CD8-positive, alpha-beta memory T cell (primary cell): ENCODE measurements around the gene EXD1. TPM values are rescaled to one million over a fixed set of nuclear protein-coding genes. Genes with fewer than 3 reads are reported as not detected.

Experiments
- CTCF ChIA-PET: fragments of 350-600 bp; sonication (Branson Sonifier 250); formaldehyde crosslinking; loops from one replicate; lab custom pipeline; 2021; ENCODE audit warnings: antibody characterized with exemption; lab: Charles Lee
- POLR2A ChIA-PET: fragments of 350-600 bp; sonication (Branson Sonifier 250); formaldehyde crosslinking; loops from one replicate; lab custom pipeline; 2021; ENCODE audit warnings: antibody characterized with exemption; lab: Charles Lee
- DNase-seq, 5 donors: peaks; one replicate each; pipeline versions ENCODE4 v3.0.0 to v3.0.0-alpha.2; 2020 to 2022; ENCODE audit warnings: mixed read lengths in 1 of 5
- H3K27ac ChIP-seq: one replicate; pipeline ENCODE4 v1.7.0; 2013; ENCODE audit warnings: low read depth, mild to moderate bottlenecking, low read length, moderate library complexity
- H3K27me3 ChIP-seq: 2 replicates; pipeline ENCODE4 v1.7.0; 2013; ENCODE audit warnings: low read length, mild to moderate bottlenecking; ENCODE audit not compliant: insufficient read depth, poor library complexity, severe bottlenecking
- H3K36me3 ChIP-seq: 2 replicates; pipeline ENCODE4 v1.7.0; 2013; ENCODE audit warnings: mild to moderate bottlenecking, low read length, moderate library complexity; ENCODE audit not compliant: insufficient read depth
- H3K4me1 ChIP-seq: 2 replicates; pipeline ENCODE4 v1.7.0; 2013; ENCODE audit warnings: mild to moderate bottlenecking, low read length, moderate library complexity; ENCODE audit not compliant: insufficient read depth
- H3K4me3 ChIP-seq: 2 replicates; pipeline ENCODE4 v1.7.0; 2013; ENCODE audit warnings: mild to moderate bottlenecking, low read length
- H3K9me3 ChIP-seq: 2 replicates; pipeline ENCODE4 v1.7.0; 2013; ENCODE audit warnings: mild to moderate bottlenecking, low read length
- H3K27ac Mint-ChIP-seq, 8 donors: one replicate each; pipeline ENCODE4 v1.8.0; 2020 to 2021; ENCODE audit warnings: mixed read lengths in 8 of 8, mild to moderate bottlenecking in 6 of 8, inconsistent platforms in 3 of 8, moderate library complexity in 3 of 8
- H3K27me3 Mint-ChIP-seq, 2 donors: one replicate each; pipeline ENCODE4 v1.8.0; 2020 to 2021; ENCODE audit warnings: mixed read lengths in 2 of 2, mild to moderate bottlenecking in 1 of 2, moderate library complexity in 1 of 2
- H3K36me3 Mint-ChIP-seq, 3 donors: one replicate each; pipeline ENCODE4 v1.8.0; 2020 to 2021; ENCODE audit warnings: mixed read lengths in 3 of 3, inconsistent platforms in 1 of 3, mild to moderate bottlenecking in 1 of 3
- H3K4me1 Mint-ChIP-seq, 3 donors: one replicate each; pipeline ENCODE4 v1.8.0; 2020 to 2021; ENCODE audit warnings: mixed read lengths in 3 of 3, inconsistent platforms in 1 of 3, mild to moderate bottlenecking in 1 of 3
- H3K4me3 Mint-ChIP-seq, 7 donors: one replicate each; pipeline ENCODE4 v1.8.0; 2020 to 2021; ENCODE audit warnings: mixed read lengths in 7 of 7, mild to moderate bottlenecking in 6 of 7, moderate library complexity in 4 of 7, inconsistent platforms in 2 of 7
- H3K9me3 Mint-ChIP-seq, 5 donors: one replicate each; pipeline ENCODE4 v1.8.0; 2020 to 2022; ENCODE audit warnings: mixed read lengths in 5 of 5, mild to moderate bottlenecking in 3 of 5, moderate library complexity in 2 of 5, inconsistent platforms in 1 of 5
- polyA plus RNA-seq: library from polyadenylated mRNA; unstranded; fragments of 300-500 nt; fragmentation: Illumina TruSeq; gene quantifications from one replicate; pipeline ENCODE4 v1.2.3, GENCODE V29; 2021
- total RNA-seq, 2 experiments: library from RNA; stranded (reverse); gene quantifications; one replicate each; pipeline ENCODE4 v1.2.3, GENCODE V29; 2021

EXD1 gene
- total and polyA plus RNA-seq, 3 experiments from 2014 or later = 0.28 TPM; not detected in 2

DNA sequence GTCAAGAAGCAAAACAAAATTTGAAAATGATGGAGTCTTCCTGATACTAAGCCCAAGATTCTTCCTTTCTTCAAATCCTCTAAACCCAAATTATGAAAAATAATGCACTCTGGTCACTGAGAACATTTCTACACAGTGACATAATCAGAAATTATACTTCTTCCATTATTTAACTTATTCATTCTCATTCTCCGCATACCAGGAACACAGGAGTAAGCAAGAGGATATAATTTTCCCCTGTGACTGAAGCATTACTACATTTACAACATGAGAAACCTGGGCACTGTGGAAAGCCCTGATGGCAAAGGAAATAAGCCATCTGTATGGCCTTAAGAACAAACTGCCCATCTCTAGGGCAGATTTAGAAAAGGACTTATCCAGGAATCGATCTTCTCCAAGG lies 47.0 kb downstream of the EXD1 start:
- Histone ChIP-seq H3K9me3 (no peaks in the 10 kb centered on the region), H3K27me3 (no peaks in the 10 kb centered on the region), H3K4me3 (no peak overlapping the region), H3K4me1 (no peaks in the 10 kb centered on the region), H3K27ac (no peak overlapping the region), H3K36me3 (no peaks in the 10 kb centered on the region)
- Mint-ChIP-seq H3K27ac (peak overlapping the region in 1 of 8 donors; percentile 52), H3K4me3 (no peak overlapping the region), H3K36me3 (no peaks in the 10 kb centered on the region), H3K4me1 (no peaks in the 10 kb centered on the region), H3K9me3 (no peaks in the 10 kb centered on the region), H3K27me3 (peaks cover 0 to 7% of the 10 kb centered on the region in 2 donors)
- ChIA-PET POLR2A (no interaction called here), CTCF (interaction anchor here (0.9 to 3.4 kb wide), 7 partner anchors 11 to 325 kb away, joined by 3 to 73 read pairs (median 4); partner anchors contain the start of gene CHP1)
- DNase-seq = no peak

DNA sequence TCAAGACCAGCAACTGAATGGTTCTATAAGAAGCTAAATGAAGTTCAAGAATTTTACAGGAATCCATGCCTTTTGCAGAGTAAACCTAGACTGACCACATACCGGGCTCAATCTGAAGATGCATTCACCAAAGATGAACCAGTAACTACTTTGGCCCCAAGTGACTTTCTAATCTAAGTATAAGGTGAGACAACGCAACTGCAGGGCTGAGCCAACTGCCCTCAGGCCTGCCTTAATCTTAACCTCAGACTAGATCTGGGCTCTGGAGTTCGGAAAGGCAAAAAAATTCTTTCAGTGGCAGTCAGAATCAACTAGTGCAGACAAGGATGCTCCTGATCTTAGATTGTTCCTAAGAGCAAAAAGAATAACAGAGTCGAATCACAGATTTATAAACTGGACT lies 48.3 kb downstream of the EXD1 start:
- Histone ChIP-seq H3K9me3 (no peaks in the 10 kb centered on the region), H3K4me3 (no peak overlapping the region), H3K36me3 (no peaks in the 10 kb centered on the region), H3K27me3 (no peaks in the 10 kb centered on the region), H3K27ac (no peak overlapping the region), H3K4me1 (no peaks in the 10 kb centered on the region)
- Mint-ChIP-seq H3K4me1 (no peaks in the 10 kb centered on the region), H3K36me3 (no peaks in the 10 kb centered on the region), H3K27ac (no peak overlapping the region), H3K27me3 (peaks cover 0 to 7% of the 10 kb centered on the region in 2 donors), H3K9me3 (no peaks in the 10 kb centered on the region), H3K4me3 (no peak overlapping the region)
- POLR2A ChIA-PET = no interaction called here
- no peak for DNase-seq
- CTCF ChIA-PET = interaction anchor here (1.7 kb wide), 1 partner anchor 324 kb away, joined by 9 read pairs; no protein-coding TSS in a partner anchor

DNA sequence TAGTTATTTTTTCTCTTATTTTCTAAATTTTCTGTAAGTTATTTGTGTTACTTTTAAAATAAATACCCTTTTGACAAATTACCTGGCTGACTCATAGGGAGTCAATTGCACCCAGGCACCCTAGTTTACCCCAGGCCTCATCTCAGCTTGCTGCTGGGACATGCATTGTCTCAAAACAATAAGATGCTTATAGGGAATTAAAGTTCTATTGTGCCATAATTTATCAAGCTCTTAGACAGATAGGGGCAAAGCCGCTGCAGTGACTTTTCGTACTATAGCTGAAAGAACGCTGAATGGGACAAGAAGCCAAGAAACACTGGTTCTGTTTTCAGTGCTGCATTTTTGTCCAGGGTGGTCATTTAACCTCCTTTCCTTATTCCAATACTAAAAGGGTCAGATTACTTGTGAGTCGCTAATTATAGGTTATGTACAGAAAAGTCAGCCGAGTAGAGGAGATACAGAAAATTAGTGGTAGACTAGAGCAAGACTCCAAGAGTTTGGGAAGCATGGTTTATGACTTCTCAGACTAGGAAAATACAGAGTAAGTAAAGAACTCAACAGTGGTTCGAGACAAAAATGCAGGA lies 50.3 kb downstream of the EXD1 start:
- H3K4me1 Mint-ChIP-seq = no peaks in the 10 kb centered on the region
- H3K36me3 ChIP-seq = no peaks in the 10 kb centered on the region
- H3K9me3 ChIP-seq = no peaks in the 10 kb centered on the region
- no peaks in the 10 kb centered on the region for H3K4me1 ChIP-seq
- ChIA-PET CTCF (no interaction called here), POLR2A (no interaction called here)
- H3K27me3 ChIP-seq = no peaks in the 10 kb centered on the region
- no peak overlapping the region for H3K4me3 ChIP-seq
- H3K4me3 Mint-ChIP-seq = no peak overlapping the region
- H3K36me3 Mint-ChIP-seq = no peaks in the 10 kb centered on the region
- H3K27ac ChIP-seq = no peak overlapping the region
- H3K27ac Mint-ChIP-seq = no peak overlapping the region
- peaks cover 0 to 7% of the 10 kb centered on the region in 2 donors for H3K27me3 Mint-ChIP-seq
- no peak for DNase-seq
- H3K9me3 Mint-ChIP-seq = no peaks in the 10 kb centered on the region

DNA sequence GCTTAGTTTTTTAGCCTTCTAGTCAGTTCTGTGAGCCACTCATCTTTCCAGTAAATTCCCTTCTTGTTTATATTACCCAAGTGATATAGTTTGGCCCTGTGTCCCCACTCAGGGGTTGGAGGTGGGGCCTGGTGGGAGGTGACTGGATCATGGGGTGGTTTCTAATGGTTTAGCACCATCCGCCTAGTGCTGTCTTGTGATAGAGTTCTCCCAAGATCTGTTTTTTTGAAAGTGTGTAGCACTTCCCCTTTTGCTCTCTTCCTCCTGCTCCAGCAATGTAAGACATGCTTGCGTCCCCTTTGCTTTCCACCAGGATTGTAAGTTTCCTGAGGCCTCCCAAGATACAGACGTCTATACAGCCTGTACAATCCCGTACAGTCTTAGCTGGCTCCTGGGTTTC lies 60.8 kb downstream of the EXD1 start:
- no peak overlapping the region for H3K27ac ChIP-seq
- no peak overlapping the region for H3K4me3 ChIP-seq
- DNase-seq = no peak
- peaks cover 4 to 9% of the 10 kb centered on the region in 2 donors for H3K27me3 Mint-ChIP-seq
- H3K36me3 Mint-ChIP-seq = no peaks in the 10 kb centered on the region
- no peaks in the 10 kb centered on the region for H3K9me3 ChIP-seq
- CTCF ChIA-PET = no interaction called here
- no peaks in the 10 kb centered on the region for H3K36me3 ChIP-seq
- H3K4me1 Mint-ChIP-seq = no peaks in the 10 kb centered on the region
- H3K27ac Mint-ChIP-seq = no peak overlapping the region
- no peak overlapping the region for H3K4me3 Mint-ChIP-seq
- H3K27me3 ChIP-seq = no peaks in the 10 kb centered on the region
- H3K9me3 Mint-ChIP-seq = no peaks in the 10 kb centered on the region
- H3K4me1 ChIP-seq = no peaks in the 10 kb centered on the region
- POLR2A ChIA-PET = no interaction called here

DNA sequence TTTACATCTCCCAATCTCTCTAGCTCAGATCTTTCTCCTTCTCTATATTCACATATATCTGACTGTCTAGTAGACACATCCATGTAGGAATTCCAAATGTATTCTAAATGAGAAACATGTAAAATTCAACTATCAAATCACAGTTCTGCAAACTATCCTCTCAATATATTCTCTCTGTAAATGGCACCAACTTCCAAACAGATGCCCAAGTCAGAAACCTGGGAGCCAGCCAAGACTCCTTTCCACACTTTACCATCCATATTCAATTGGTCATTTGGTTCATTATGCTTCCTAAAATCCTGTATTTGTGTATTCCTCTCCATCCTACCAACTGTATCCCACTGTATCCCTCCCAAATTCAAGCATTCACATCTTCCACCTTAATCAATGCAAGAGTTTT lies 61.5 kb downstream of the EXD1 start:
- Mint-ChIP-seq H3K27me3 (peaks cover 4 to 9% of the 10 kb centered on the region in 2 donors), H3K4me3 (no peak overlapping the region), H3K9me3 (no peaks in the 10 kb centered on the region), H3K36me3 (no peaks in the 10 kb centered on the region), H3K27ac (no peak overlapping the region), H3K4me1 (no peaks in the 10 kb centered on the region)
- Histone ChIP-seq H3K27me3 (no peaks in the 10 kb centered on the region), H3K36me3 (no peaks in the 10 kb centered on the region), H3K9me3 (no peaks in the 10 kb centered on the region), H3K27ac (no peak overlapping the region), H3K4me3 (no peak overlapping the region), H3K4me1 (no peaks in the 10 kb centered on the region)
- CTCF ChIA-PET = no interaction called here
- no peak for DNase-seq
- POLR2A ChIA-PET = no interaction called here

DNA sequence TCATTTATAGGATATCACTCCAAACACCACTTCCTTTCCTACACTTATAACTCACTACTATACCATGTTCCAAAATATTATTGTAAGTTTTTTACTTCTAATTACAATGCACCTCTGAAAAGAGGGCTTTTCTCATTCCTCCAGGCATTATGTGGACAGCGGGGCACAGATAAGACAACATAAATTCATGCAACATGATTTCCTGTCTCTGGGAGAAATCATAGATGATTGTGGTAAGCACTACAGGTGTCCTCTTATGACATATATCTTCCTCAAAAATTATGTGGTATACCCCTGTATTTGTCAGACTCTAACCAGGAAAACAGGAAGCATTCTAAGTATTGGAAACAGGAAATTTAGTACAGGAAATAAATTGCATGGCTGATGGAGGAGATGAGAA lies 68.8 kb downstream of the EXD1 start:
- POLR2A ChIA-PET = no interaction called here
- H3K27me3 ChIP-seq = no peaks in the 10 kb centered on the region
- no peaks in the 10 kb centered on the region for H3K4me1 ChIP-seq
- no peak overlapping the region for H3K4me3 Mint-ChIP-seq
- no peak overlapping the region for H3K4me3 ChIP-seq
- no peaks in the 10 kb centered on the region for H3K9me3 Mint-ChIP-seq
- no peak overlapping the region for H3K27ac Mint-ChIP-seq
- H3K4me1 Mint-ChIP-seq = peaks cover 0 to 5% (median 0%) of the 10 kb centered on the region in 3 donors
- no peaks in the 10 kb centered on the region for H3K36me3 Mint-ChIP-seq
- no peak for DNase-seq
- peaks cover 0 to 10% of the 10 kb centered on the region in 2 donors for H3K27me3 Mint-ChIP-seq
- H3K27ac ChIP-seq = no peak overlapping the region
- CTCF ChIA-PET = no interaction called here
- no peaks in the 10 kb centered on the region for H3K9me3 ChIP-seq
- no peaks in the 10 kb centered on the region for H3K36me3 ChIP-seq

DNA sequence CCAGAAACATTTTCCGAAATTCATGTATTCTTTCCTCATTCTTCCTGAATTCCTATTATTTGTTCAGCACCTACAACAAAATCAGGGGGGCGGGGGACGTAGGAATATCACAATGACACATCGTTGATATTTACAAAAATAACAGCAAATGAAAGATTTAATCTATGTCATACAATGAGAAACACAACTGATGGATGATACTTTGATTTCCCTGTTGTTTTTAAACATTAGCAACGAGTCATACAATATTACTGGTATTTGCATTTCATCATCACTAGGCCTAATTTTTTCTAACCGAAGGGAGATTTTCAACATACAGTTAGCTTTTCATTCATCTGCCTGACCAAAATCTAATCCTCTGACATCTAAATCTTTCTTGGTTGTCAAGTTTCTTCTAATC lies 69.2 kb downstream of the EXD1 start:
- Mint-ChIP-seq H3K4me1 (peaks cover 0 to 5% (median 0%) of the 10 kb centered on the region in 3 donors), H3K36me3 (no peaks in the 10 kb centered on the region), H3K4me3 (no peak overlapping the region), H3K9me3 (no peaks in the 10 kb centered on the region), H3K27ac (no peak overlapping the region), H3K27me3 (peaks cover 0 to 10% of the 10 kb centered on the region in 2 donors)
- no peak overlapping the region for H3K4me3 ChIP-seq
- no peaks in the 10 kb centered on the region for H3K36me3 ChIP-seq
- H3K27ac ChIP-seq = no peak overlapping the region
- POLR2A ChIA-PET = no interaction called here
- DNase-seq = no peak
- H3K9me3 ChIP-seq = no peaks in the 10 kb centered on the region
- H3K27me3 ChIP-seq = no peaks in the 10 kb centered on the region
- CTCF ChIA-PET = no interaction called here
- H3K4me1 ChIP-seq = no peaks in the 10 kb centered on the region

DNA sequence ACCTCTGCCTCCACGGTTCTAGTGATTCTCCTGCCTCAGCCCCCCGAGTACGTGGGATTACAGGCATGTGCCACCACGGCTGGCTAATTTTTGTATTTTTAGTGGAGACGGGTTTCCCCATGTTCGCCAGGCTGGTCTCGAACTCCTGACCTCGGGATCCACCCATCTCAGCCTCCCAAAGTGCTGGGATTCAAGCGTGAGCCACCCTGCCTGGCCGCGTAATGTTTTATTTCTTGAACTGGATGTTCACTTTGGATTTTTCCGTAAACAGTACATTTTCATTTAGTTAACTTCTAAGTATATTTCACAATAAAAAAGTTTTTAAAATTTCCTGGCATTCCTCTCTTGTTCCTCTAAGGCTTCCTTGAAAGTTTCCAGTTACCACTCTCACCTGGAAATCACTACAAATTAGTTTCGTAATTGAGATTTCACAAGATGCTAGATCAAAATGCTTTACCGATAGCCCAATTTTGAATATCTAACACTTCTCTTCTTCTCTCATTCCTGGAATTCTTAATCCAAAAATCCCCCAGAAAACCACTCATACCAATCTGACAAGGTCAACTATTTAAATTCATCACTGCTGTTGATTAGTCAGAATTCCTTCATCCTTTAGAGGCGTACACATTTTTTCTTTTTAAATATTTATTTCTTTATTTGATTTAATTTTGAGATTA lies 69.8 kb downstream of the EXD1 start:
- no peaks in the 10 kb centered on the region for H3K9me3 Mint-ChIP-seq
- Histone ChIP-seq H3K4me1 (no peaks in the 10 kb centered on the region), H3K36me3 (no peaks in the 10 kb centered on the region), H3K9me3 (no peaks in the 10 kb centered on the region), H3K27me3 (no peaks in the 10 kb centered on the region), H3K27ac (no peak overlapping the region), H3K4me3 (no peak overlapping the region)
- H3K4me3 Mint-ChIP-seq = no peak overlapping the region
- H3K27ac Mint-ChIP-seq = no peak overlapping the region
- peaks cover 0 to 10% of the 10 kb centered on the region in 2 donors for H3K27me3 Mint-ChIP-seq
- POLR2A ChIA-PET = no interaction called here
- no peaks in the 10 kb centered on the region for H3K36me3 Mint-ChIP-seq
- CTCF ChIA-PET = no interaction called here
- no peak for DNase-seq
- H3K4me1 Mint-ChIP-seq = peaks cover 0 to 5% (median 0%) of the 10 kb centered on the region in 3 donors
